SKM-1 (cell line): Measurements from ENCODE around the gene KCNS1.
A peak's percentile ranks its signal among the peaks of the same experiment; 100 is the strongest.

ENCODE experiments used
- DNase-seq: peaks from one replicate; lab custom pipeline; 2025; ENCODE audit not compliant: unreplicated experiment; lab: John Stamatoyannopoulos, UW

The KCNS1 gene

DNA sequence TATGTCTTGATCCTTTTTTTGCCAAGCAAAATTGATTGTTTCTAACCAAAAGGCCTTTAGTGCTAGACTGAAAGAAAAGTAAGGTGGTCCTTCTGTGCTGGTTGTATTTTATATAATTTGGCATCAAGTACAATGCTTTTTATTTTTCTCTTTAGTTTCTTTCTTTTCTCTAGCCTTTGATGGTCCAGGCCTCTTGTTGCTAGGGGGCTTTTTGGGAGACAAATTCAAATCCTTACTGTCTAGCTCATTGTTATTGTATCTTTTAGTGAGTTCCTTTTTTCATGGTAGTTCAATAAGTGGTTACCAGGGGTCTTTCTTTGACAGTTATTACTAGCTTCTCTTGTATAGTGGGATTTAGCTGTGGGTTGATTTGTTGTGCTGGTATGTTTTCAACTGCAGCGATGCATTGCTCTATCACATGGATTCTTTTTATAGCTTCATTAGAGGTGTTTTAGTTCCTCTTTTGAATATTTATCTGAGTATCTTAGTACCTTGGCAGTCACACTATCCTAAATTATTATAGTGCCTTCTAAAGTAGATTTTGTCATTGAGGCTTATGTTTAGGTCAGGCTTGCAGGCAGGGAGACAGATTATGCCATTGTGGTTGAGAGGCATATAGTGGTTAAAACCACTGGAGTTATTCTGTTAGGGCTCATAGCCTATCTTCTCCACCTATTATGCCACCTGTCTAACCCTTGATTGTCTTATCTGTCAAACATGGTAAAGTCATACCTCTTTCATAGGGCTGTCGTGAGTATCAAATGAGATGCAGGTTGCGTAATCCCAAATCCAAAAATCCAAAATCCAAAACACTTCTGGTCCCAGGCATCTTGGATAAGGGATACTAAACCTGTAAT, 49.5 kb downstream of the KCNS1 start:
- DNase-seq: no peak

DNA sequence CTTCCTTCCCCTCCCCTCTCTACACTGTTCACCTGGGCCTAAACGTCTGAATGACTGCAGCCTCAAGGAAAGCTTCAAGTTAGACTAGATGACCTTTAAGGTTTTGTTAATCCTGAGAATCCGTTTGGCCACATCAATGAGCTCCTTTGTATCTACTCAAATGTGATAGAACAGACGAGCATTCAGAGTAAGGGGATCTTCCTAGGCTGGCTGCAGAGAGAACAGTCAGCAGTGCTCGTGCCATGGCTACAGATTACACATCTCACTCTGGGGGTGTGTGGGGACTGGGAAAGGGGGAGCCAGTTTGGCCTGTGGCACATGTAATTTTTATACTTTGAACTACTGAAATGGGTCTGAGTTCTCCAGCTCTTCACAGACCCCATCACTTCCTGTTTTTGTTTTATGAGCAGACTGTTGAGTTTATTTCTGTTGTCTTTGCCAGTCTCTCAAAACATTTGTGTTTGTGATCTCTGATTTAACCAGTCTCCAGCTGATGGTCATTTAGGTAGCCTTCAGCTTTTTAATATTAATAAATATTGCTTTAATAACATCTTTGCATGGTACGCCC, 50.9 kb downstream of the KCNS1 start:
- DNase-seq: no peak

DNA sequence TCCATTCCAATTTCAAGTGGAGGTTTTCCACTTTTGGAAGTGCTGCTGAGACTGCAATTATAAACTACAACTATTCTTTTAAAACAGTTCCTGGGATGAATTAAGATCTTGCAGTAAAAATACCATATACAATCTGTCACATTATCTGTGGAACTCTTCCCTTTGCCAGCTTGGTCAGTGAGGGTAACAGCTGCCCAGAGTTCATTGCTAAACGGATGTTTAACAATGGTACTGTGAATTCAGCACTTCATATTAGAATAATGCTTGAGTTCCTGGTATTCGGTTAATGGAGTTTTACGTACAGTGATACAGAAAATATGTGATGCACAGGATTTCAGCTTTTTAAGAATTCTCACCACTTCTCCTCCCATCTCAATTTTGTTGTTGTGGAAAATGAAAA, 51.5 kb downstream of the KCNS1 start:
- DNase-seq: no peak

DNA sequence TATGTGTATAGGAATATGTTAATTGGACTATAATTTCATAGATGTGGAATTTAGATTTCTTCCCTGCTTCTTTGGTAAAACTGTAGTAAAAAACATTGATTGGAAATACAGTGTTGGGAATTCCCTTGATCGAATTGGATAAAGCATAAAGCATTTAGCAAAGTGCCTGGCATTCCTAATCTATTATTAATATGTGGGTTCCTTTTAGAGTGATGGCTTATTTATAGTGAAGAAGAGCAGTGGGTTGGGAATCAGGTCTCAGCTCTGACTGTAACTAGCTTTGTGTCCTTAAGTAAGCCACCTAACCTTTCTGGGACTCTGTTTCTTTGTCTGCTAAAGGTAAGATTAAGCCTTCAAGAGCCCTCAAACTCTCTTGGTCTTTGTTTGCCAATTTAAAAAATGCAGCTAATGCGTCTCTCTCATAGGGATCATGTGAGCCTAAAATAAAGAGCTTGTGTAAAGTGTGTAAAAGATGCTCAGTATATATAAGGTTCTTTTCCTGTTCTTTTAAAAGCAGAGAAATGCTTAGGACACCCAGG, 53.3 kb downstream of the KCNS1 start:
- no peak for DNase-seq

DNA sequence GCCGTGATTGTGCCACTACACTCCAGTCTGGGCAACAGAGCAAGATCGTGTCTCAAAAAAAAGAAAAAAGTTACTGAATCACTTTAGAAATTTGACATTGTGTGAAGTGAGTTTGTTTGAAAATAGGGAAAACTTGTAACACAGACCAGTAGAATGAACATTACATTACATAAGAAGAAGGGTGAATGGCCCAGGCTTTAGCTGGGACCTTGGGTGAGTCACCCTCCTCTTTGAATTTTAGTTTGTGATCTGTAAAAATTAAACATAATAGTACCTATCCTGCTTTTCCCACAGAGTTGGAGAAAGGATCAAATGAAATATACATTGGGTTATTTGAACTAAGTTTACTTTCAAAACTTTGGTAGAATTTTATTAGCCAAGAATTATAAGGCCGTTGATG, 56.3 kb downstream of the KCNS1 start:
- DNase-seq: no peak

DNA sequence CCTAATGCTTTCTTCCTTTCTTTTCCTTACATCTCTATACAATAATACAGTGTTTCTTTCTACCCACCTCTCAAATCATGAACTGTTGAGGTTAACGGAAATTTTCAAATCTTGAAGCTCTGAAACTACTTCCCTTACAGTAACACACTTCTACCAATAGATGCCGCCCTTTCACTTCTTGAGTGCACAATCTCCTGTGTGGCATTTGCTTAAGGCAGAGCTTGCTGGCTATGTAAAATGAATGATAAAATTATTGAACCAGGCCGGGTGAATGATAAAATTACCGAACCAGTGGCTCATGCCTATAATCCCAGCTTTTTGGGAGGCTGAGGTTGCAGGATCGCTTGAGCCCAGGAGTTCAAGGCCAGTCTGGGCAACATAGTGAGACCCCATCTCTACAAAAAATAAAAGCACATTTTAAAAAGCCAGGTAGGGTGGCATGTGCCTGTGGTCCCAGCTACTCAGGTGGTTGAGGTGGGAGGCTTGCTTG, 56.8 kb downstream of the KCNS1 start:
- DNase-seq: peak; percentile 62

DNA sequence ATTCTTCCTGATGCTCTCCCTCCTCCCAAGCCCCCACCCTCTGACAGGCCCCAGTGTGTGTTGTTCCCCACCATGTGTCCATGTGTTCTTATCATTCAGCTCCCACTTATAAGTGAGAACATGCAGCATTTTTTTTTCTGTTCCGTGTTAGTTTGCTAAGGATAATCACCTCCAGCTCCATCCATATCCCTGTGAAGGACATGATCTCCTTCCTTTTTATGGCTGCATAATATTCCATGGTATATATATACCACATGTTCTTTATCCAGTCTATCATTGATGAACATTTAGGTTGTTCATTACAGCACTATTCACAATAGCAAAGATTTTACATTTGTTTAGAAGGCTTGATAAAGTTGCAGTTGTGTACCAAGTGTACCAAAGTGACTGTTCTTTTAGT, 57.9 kb downstream of the KCNS1 start:
- DNase-seq: no peak
